Activated CD8-positive, alpha-beta memory T cell treated with anti-CD3 and anti-CD28 coated beads, Interleukin-2, amount 50 U/mL, for 4 hours (primary cell): ENCODE results near the gene TNRC6A.
"Not testable (repeated sequence)": the region's sequence is repeated elsewhere in the genome, so short reads cannot be mapped to it uniquely, and the experiment has no call there.

Experiments used
- DNase-seq: peaks from one replicate; pipeline ENCODE4 v3.0.0-alpha.2; 2020

The TNRC6A gene

DNA sequence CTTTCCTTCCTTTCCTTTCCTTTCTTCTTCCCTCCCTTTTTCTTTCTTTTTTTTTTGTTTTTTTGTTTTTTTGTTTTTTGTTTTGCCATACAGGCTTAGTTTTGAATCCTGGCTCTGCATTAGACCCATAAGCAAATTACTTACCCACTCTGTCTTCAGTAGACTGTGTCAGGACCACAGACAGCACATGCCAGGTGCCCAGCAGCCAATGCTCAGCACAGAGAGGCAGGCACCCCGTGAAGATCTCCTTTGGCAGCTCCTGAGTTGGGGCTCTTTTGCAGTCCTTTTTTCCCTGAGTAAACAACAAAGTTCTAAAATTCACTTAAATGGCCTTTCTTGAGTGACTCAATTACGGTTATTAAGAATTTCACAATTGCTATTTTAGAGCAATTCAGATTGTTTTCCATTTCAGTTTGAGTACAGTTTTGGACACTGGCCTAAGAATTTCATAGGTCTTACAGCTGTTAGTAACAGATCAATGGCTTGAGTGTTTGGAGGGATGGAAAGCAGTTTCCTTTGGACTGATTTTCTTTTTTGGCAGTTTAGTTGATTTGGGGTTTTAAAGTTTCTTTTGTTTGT lies 90.1 kb downstream of the TNRC6A start:
- DNase-seq: no peak

DNA sequence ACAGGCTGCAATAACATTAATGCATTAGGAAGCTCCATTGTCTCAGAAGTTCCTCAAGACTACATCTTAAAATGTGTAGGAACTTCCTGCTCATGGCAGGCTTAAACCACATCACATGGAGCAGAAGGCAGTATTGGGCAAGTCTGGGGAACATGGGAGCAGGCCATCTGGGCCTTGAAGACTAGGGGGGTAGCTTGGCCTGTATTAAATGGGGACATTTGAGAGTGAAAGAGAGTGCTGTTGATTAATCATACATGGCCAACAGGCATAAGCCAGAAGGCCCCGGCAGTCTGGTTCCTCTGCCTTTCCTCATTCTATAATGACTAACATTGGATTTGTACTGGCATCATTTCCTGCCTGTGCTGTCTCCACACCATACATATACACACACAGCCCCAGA lies 91.1 kb downstream of the TNRC6A start:
- no peak for DNase-seq

DNA sequence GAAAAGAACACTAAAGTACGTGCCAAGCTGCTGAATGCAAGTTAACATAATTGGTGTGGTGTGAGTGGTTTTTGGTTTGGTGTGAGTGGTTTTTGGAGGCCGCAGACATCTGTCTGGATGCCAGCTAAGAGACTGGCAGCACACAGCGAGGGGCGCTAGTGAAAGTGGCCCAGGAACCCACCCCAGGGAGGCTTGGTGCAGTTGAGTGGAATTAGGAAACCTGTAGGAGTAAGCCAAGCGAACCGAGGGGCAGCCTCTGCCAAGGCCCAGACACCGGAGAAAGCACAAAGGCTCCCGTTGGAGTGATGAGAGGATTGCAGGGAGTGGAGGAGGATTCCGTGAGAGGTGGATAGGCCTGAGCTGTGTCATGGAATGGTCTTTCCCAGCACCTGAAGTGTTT lies 91.7 kb downstream of the TNRC6A start:
- no peak for DNase-seq

GRCh38 chr16:24822542-24822941 lies 93.1 kb downstream of the TNRC6A start:
- DNase-seq: no peak

- no peak for DNase-seq
Measured at GRCh38 chr16:24822974-24823373, 93.5 kb downstream of the TNRC6A start.

GRCh38 chr16:24825696-24826095 lies 96.2 kb downstream of the TNRC6A start:
- DNase-seq: no peak

- DNase-seq: no peak
Measured at GRCh38 chr16:24826096-24826690, 96.7 kb downstream of the TNRC6A start.

- no peak for DNase-seq
Measured at GRCh38 chr16:24826817-24827566, 97.5 kb downstream of the TNRC6A start.

GRCh38 chr16:24829153-24829552 lies 99.7 kb downstream of the TNRC6A start:
- DNase-seq: no peak

GRCh38 chr16:24833352-24833751 lies 103.9 kb downstream of the TNRC6A start:
- no peak for DNase-seq

GRCh38 chr16:24834459-24835335 lies 105.2 kb downstream of the TNRC6A start:
- DNase-seq: no peak

GRCh38 chr16:24836836-24837235 lies 107.4 kb downstream of the TNRC6A start:
- DNase-seq: no peak

DNA sequence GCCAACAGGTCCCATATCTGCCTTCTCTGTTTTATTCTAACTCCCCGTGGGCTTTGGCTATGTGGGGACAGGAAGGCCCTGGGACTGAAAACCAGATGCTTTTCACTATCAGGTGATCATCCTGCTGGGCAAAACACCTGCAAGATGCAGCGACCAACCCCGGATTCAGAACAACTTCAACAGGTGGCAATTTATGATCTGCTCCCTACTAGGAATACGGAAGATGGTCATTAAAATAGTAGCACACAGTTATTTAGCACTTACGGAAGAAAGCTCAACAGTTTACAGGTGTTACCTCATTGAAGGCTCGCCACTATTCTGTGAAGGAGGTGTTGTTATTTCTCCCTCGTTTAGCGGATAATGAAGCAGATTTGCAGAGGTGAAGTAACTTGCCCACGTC lies 108.5 kb downstream of the TNRC6A start:
- DNase-seq: no peak

DNA sequence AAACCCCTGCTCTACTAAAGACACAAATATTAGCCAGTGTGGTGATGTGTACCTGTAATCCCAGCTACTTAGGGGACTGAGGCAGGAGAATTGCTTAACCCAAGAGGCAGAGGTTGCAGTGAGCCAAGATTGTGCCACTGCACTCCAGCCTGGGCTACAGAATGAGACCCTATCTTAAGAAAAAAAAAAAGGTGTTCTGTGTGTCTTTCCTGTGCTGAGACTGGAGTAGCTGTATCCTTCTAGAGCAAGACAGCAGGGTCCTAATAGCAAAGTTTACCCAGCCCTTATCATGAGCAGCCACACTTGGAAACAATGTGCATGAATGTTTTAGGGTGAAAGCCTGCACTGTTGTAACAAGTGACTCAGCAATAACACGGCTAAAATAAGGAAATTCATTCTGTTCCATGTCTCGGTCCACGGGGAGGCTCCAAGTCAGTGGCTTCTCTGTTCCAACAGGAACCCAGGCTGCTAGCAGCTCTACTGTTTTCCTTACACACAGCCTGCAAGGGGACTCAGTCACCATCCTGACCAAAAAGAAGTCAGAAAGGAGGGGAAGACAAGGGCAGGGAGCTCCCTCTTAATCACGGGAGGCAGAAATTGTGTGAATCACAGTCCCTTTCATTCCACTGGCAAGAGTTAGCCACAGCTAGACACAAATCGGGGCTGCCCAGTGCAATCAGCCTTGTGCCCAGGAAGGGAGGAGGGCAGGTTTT lies 109.3 kb downstream of the TNRC6A start:
- DNase-seq: no peak

DNA sequence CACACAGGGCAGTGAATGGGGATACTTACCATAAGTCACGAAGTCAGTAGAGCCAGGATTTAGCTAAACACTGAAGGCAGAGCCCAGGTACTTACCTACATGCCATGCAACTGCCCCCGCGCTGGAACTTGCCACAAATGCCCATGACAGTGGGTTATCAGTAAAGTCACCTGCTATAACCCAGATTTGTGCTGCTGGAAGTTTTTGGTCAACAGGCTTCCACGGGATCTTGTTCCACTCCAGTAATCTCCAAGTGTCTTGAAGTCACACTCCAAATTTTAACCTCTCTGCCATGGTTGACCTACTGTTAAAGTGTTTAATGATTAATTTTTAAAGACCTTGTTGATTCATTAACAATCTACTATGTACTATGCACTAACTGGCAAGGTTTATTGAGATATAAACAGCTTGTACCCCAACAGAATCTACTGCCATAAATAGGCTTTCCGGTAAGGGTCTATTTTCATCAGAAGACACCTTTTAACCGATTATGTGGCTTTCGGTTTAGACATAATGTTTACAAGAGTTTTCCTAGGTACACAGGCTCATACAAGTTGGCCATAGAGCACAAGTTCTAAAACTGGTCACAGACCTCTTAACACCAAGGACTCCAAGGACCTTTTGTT lies 110.0 kb downstream of the TNRC6A start:
- DNase-seq: no peak

- no peak for DNase-seq
Measured at GRCh38 chr16:24841291-24841690, 111.8 kb downstream of the TNRC6A start.

- DNase-seq: no peak
Measured at GRCh38 chr16:24844101-24845030, 114.9 kb downstream of the TNRC6A start.

DNA sequence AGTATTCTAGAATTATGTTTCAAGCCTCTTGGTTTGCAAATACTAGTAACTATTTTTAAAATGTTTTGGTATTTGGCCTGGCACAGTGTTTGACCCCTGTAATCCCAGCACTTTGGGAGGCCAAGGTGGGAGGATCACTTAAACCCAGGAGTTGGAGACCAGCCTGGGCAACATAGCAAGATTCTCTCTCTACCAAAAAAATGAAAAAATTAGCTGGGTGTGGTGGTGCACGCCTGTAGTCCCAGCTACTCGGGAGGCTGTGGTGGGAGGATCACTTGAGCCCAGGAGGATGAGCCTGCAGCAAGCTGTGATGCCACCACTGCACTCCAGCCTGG lies 115.5 kb downstream of the TNRC6A start:
- not testable (repeated sequence) for DNase-seq

DNA sequence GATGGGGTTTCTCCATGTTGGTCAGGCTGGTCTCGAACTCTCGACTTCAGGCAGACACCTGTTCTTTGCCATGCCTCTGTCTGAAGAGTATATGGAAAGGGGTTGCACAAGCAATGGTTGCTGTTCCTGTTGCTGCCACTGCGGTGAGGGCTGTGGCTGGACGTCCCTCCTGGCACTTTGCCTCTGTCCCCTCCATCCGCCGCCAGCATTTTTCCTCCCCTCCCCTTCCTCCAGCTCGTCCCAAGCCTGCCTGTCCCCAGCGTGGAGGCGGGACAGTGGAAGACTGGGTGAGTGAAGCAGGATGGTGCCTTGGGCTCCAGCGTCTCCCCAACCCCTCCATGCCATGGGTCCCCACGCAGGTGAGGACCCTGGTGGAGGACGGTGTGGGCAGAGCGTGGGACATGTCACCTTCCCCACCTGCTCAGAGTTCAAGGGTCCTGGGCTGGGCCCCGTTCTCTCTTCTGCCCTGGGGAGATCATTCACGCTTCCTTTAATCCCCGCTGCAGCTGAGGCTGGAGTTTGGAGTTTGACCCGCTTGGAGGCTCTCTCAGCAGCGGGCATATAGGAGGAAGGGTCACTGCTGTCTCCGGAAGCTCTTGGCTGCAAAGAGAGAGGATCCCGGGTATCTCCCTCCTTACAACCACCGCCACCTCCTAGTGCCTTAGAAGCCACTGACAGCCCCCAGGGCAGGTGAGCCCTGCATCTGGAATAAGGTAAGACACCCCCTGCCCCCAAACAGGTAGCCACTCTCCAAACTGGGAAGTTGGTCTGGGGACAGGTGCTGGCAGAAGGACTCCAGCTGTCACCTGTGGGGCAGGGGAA lies 116.5 kb downstream of the TNRC6A start, which contains the start of gene SLC5A11:
TSS of gene SLC5A11 (plus strand) at position 238 of the 822 bp plus-strand sequence. CDS start 12,681 bp downstream, outside the sequence.
- no peak for DNase-seq
